Calu3 (cell line): ENCODE data around the gene PIM2. TPM values are rescaled to one million over a fixed set of nuclear protein-coding genes. Genes with fewer than 3 reads are reported as not detected.

ENCODE experiments used
- BruUV-seq: library from RNA; stranded (reverse); fragments of 400-500 nt; replicated peaks from 2 replicates; lab custom pipeline; 2021; lab: Mats Ljungman, UMichigan
- CTCF ChIA-PET: fragments of 300-600 bp; sonication (Branson Sonifier 250); formaldehyde crosslinking; loops from one replicate; lab custom pipeline; 2022; ENCODE audit warnings: antibody characterized with exemption; lab: Charles Lee
- DNase-seq: peaks from one replicate; pipeline ENCODE4 v3.0.0; 2022
- H3K27ac Mint-ChIP-seq: one replicate; pipeline ENCODE4 v1.8.0; 2022; ENCODE audit warnings: mixed read lengths; ENCODE audit not compliant: unreplicated experiment
- H3K27me3 Mint-ChIP-seq: one replicate; pipeline ENCODE4 v1.8.0; 2022; ENCODE audit warnings: mixed read lengths; ENCODE audit not compliant: unreplicated experiment
- H3K36me3 Mint-ChIP-seq: one replicate; pipeline ENCODE4 v1.8.0; 2022; ENCODE audit warnings: mild to moderate bottlenecking, moderate library complexity, mixed read lengths; ENCODE audit not compliant: insufficient read depth, unreplicated experiment
- H3K4me1 Mint-ChIP-seq: one replicate; pipeline ENCODE4 v1.8.0; 2022; ENCODE audit warnings: mild to moderate bottlenecking, low read depth, mixed read lengths; ENCODE audit not compliant: unreplicated experiment
- H3K4me3 Mint-ChIP-seq: one replicate; pipeline ENCODE4 v1.8.0; 2022; ENCODE audit warnings: mild to moderate bottlenecking, low read depth, moderate library complexity, mixed read lengths; ENCODE audit not compliant: unreplicated experiment
- H3K9me3 Mint-ChIP-seq: one replicate; pipeline ENCODE4 v1.8.0; 2022; ENCODE audit warnings: low read depth, mixed read lengths; ENCODE audit not compliant: unreplicated experiment
- CTCF ChIP-seq: fragments of 200-600 bp; IDR thresholded peaks from one replicate; pipeline ENCODE4 v1.8.0; 2022; ENCODE audit warnings: antibody characterized with exemption; ENCODE audit not compliant: unreplicated experiment
- intact Hi-C: fragments of 100-400 bp; cut with micrococcal nuclease; formaldehyde crosslinking; loops from one replicate; pipeline ENCODE4 v1.10.0; 2022; ENCODE audit not compliant: unreplicated experiment
- total RNA-seq: library from RNA; stranded (reverse); gene quantifications from 2 replicates; pipeline ENCODE4 v1.2.3, GENCODE V29; 2022

The PIM2 gene
- total RNA-seq, 1 experiment from 2014 or later: 13.9 TPM

DNA sequence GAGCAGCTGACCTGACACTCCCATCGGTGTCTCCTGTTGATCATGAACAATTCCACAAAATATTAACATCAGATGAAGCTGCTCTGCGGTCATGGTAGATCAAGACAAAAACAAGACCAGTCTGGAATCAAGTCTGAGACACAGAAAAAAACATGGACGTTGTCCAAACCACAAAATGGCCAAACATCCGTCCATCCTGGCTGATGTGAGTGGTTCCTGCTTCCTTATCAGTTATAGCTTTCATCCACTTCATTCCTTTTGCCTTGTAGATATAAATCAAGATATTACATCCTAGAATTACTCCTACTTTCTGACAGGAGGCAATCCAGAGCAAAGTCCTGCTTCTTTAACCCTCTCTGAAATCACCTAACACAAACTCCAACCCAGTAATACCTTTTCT lies 54.6 kb downstream of the PIM2 start:
- no peak for TF ChIP-seq CTCF
- H3K4me3 Mint-ChIP-seq: peak overlapping the region; percentile 21
- no peaks in the 10 kb centered on the region for H3K27me3 Mint-ChIP-seq
- peak; percentile 46 for DNase-seq
- peak overlapping the region; percentile 67 for H3K27ac Mint-ChIP-seq
- H3K4me1 Mint-ChIP-seq: peaks cover 23% of the 10 kb centered on the region
- BruUV-seq: no TSS peak
- H3K36me3 Mint-ChIP-seq: peaks cover 5% of the 10 kb centered on the region
- H3K9me3 Mint-ChIP-seq: no peaks in the 10 kb centered on the region
- CTCF ChIA-PET: interaction anchor here (0.7 to 1.5 kb wide), 3 partner anchors 16 to 813 kb away, joined by 3 to 6 read pairs (median 3); partner anchors contain the start of genes PQBP1 and TIMM17B
- intact Hi-C loops: loop anchor here (10.0 kb wide), 1 partner anchor 51 kb away; the partner anchor contains the start of genes PIM2 and SLC35A2

Other genes with a start within 250 kb of the PIM2 start
- 1.1 TPM in 1 of 2 replicates, not detected in the other for gene WAS, start 235.2 kb downstream of the PIM2 start, total RNA-seq
- gene SUV39H1, start 222.3 kb downstream of the PIM2 start, total RNA-seq: 20.8 and 23.3 TPM in 2 replicates
- not detected in 2 replicates for gene GLOD5, start 157.3 kb downstream of the PIM2 start, total RNA-seq
- not detected in 2 replicates for gene GATA1, start 132.4 kb downstream of the PIM2 start, total RNA-seq
- 68.1 and 78.7 TPM in 2 replicates for gene HDAC6, start 117.0 kb downstream of the PIM2 start, total RNA-seq
- gene ERAS, start 92.5 kb downstream of the PIM2 start, total RNA-seq: 0.47 and 0.49 TPM in 2 replicates
- 53.3 and 70.5 TPM in 2 replicates for gene PCSK1N, start 83.4 kb downstream of the PIM2 start, total RNA-seq
- 86.1 and 96.8 TPM in 2 replicates for gene TIMM17B, start 21.3 kb downstream of the PIM2 start, total RNA-seq
- gene PQBP1, start 21.1 kb downstream of the PIM2 start, total RNA-seq: 110 and 113 TPM in 2 replicates
- gene SLC35A2, start 7.4 kb downstream of the PIM2 start, total RNA-seq: 68.1 and 81.0 TPM in 2 replicates
- 67.8 and 73.0 TPM in 2 replicates for gene OTUD5, start 38.6 kb upstream of the PIM2 start, total RNA-seq
- gene KCND1, start 52.8 kb upstream of the PIM2 start, total RNA-seq: 8.4 and 9.7 TPM in 2 replicates
- gene GRIPAP1, start 83.2 kb upstream of the PIM2 start, total RNA-seq: 92.8 and 97.8 TPM in 2 replicates
- gene TFE3, start 124.3 kb upstream of the PIM2 start, total RNA-seq: 32.2 and 35.1 TPM in 2 replicates
- gene CCDC120, start 140.0 kb upstream of the PIM2 start, total RNA-seq: 30.8 and 39.0 TPM in 2 replicates
- gene PRAF2, start 155.0 kb upstream of the PIM2 start, total RNA-seq: 11.5 and 16.1 TPM in 2 replicates
- gene WDR45, start 160.9 kb upstream of the PIM2 start, total RNA-seq: 42.7 and 59.3 TPM in 2 replicates
- 32.3 and 35.7 TPM in 2 replicates for gene GPKOW, start 204.7 kb upstream of the PIM2 start, total RNA-seq
- 13.9 and 16.6 TPM in 2 replicates for gene MAGIX, start 243.7 kb upstream of the PIM2 start, total RNA-seq